ENCODE measurements around the gene SP1. TPM values are rescaled to one million over a fixed set of nuclear protein-coding genes. Genes with fewer than 3 reads are reported as not detected.

SP1 gene
- total and polyA plus RNA-seq, 9 of the 15 experiments (the other 6 are each of a cell fraction or from before 2014, with no cell fraction given) = 8.0 to 65.5 (median 41.6) TPM

DNA sequence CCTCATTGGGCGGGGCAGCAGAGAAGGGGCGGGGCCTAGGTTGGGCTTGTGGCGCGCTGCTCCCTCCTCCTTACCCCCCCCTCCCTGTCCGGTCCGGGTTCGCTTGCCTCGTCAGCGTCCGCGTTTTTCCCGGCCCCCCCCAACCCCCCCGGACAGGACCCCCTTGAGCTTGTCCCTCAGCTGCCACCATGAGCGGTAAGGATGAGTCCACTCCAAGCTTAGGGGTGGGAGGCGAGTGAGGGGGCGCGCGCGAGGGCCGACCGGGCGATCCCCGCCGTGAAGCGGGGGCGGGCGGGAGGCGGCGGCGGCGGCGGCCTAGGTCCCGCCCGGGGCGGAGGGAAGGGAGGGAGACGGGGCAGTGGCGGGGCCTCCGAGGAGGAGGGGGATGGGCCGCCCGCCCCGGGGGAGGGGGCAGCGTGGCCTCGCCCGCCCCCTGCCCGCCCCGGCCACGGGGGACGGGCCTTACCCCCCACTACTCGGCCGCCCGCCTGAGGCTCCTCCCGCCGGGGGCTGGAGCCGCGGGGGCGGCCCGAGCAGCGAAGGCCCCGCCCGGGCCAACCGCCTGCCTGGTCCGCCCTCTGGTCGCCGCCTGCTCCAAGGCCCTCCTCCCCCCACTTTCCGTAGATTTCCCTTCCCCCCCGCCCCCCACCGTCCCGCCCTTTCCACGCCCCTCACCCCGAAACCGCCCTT is at the start of gene SP1 (continued):
- TF ChIP-seq, protein P1, sequence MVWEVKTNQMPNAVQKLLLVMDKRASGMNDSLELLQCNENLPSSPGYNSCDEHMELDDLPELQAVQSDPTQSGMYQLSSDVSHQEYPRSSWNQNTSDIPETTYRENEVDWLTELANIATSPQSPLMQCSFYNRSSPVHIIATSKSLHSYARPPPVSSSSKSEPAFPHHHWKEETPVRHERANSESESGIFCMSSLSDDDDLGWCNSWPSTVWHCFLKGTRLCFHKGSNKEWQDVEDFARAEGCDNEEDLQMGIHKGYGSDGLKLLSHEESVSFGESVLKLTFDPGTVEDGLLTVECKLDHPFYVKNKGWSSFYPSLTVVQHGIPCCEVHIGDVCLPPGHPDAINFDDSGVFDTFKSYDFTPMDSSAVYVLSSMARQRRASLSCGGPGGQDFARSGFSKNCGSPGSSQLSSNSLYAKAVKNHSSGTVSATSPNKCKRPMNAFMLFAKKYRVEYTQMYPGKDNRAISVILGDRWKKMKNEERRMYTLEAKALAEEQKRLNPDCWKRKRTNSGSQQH (CRISPR knock-in tag; IDR thresholded peaks at IDR 0.05) = no peak
- TF ChIP-seq RB1 (IDR thresholded peaks at IDR 0.05; ENCODE audit: low read depth) (0 out of 2 replicates have a peak, but pooled peaks have one; percentile 15), KDM1A (IDR thresholded peaks at IDR 0.05) (no peak), NFIX (CRISPR knock-in tag; IDR thresholded peaks at IDR 0.05; ENCODE audit: low read depth) (no peak), ZNF184 (CRISPR knock-in tag; IDR thresholded peaks at IDR 0.05) (no peak), ZFP1 (CRISPR knock-in tag; IDR thresholded peaks at IDR 0.05) (no peak), RAD21 (CRISPR knock-in tag; conservative IDR thresholded peaks at IDR 0.05 in 1 of 2, IDR thresholded peaks at IDR 0.05 in 1 of 2) (no peak), PYGO2 (tag; IDR thresholded peaks at IDR 0.05) (no peak), ZNF197 (CRISPR knock-in tag; IDR thresholded peaks at IDR 0.05; ENCODE audit: low read depth) (no peak), SMARCC2 (IDR thresholded peaks at IDR 0.05; ENCODE audit: low read depth) (no peak), ZNF165 (CRISPR knock-in tag; IDR thresholded peaks at IDR 0.05; ENCODE audit: borderline replicate concordance) (no peak), MTF1 (CRISPR knock-in tag; IDR thresholded peaks at IDR 0.05; ENCODE audit: borderline replicate concordance) (no peak), ZNF239 (CRISPR knock-in tag; IDR thresholded peaks at IDR 0.05) (no peak), MYBL2 (IDR thresholded peaks at IDR 0.05; ENCODE audit: low read depth) (no peak), MYBL2 (CRISPR knock-in tag; IDR thresholded peaks at IDR 0.05; ENCODE audit: borderline replicate concordance) (no peak), HMG20B (CRISPR knock-in tag; IDR thresholded peaks at IDR 0.05) (no peak), XRCC5 (IDR thresholded peaks at IDR 0.05; ENCODE audit: low read depth, low read length) (no peak)
- TF ChIP-seq, protein P2, sequence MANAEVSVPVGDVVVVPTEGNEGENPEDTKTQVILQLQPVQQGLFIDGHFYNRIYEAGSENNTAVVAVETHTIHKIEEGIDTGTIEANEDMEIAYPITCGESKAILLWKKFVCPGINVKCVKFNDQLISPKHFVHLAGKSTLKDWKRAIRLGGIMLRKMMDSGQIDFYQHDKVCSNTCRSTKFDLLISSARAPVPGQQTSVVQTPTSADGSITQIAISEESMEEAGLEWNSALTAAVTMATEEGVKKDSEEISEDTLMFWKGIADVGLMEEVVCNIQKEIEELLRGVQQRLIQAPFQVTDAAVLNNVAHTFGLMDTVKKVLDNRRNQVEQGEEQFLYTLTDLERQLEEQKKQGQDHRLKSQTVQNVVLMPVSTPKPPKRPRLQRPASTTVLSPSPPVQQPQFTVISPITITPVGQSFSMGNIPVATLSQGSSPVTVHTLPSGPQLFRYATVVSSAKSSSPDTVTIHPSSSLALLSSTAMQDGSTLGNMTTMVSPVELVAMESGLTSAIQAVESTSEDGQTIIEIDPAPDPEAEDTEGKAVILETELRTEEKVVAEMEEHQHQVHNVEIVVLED (CRISPR knock-in tag; IDR thresholded peaks at IDR 0.05) = no peak
- TF ChIP-seq, protein P3, sequence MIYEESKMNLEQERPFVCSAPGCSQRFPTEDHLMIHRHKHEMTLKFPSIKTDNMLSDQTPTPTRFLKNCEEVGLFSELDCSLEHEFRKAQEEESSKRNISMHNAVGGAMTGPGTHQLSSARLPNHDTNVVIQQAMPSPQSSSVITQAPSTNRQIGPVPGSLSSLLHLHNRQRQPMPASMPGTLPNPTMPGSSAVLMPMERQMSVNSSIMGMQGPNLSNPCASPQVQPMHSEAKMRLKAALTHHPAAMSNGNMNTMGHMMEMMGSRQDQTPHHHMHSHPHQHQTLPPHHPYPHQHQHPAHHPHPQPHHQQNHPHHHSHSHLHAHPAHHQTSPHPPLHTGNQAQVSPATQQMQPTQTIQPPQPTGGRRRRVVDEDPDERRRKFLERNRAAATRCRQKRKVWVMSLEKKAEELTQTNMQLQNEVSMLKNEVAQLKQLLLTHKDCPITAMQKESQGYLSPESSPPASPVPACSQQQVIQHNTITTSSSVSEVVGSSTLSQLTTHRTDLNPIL (CRISPR knock-in tag; IDR thresholded peaks at IDR 0.05) = no peak
- TF ChIP-seq, protein P4, sequence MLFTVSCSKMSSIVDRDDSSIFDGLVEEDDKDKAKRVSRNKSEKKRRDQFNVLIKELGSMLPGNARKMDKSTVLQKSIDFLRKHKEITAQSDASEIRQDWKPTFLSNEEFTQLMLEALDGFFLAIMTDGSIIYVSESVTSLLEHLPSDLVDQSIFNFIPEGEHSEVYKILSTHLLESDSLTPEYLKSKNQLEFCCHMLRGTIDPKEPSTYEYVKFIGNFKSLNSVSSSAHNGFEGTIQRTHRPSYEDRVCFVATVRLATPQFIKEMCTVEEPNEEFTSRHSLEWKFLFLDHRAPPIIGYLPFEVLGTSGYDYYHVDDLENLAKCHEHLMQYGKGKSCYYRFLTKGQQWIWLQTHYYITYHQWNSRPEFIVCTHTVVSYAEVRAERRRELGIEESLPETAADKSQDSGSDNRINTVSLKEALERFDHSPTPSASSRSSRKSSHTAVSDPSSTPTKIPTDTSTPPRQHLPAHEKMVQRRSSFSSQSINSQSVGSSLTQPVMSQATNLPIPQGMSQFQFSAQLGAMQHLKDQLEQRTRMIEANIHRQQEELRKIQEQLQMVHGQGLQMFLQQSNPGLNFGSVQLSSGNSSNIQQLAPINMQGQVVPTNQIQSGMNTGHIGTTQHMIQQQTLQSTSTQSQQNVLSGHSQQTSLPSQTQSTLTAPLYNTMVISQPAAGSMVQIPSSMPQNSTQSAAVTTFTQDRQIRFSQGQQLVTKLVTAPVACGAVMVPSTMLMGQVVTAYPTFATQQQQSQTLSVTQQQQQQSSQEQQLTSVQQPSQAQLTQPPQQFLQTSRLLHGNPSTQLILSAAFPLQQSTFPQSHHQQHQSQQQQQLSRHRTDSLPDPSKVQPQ (CRISPR knock-in tag; IDR thresholded peaks at IDR 0.05; ENCODE audit: borderline replicate concordance) = no peak
- TF ChIP-seq, protein P5, sequence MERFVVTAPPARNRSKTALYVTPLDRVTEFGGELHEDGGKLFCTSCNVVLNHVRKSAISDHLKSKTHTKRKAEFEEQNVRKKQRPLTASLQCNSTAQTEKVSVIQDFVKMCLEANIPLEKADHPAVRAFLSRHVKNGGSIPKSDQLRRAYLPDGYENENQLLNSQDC (CRISPR knock-in tag; IDR thresholded peaks at IDR 0.05) = no peak
